Mesenchymal stem cell (in vitro differentiated cells and primary cell): ENCODE measurements around the gene PIGQ.
A peak's percentile ranks its signal among the peaks of the same experiment; 100 is the strongest.

Experiments used
- DNase-seq: peaks from one replicate; pipeline ENCODE4 v3.0.0-alpha.2; 2013
- H2AFZ ChIP-seq: one replicate; pipeline ENCODE4 v1.6.1; 2013; ENCODE audit warnings: low read depth, mild to moderate bottlenecking, control low read depth, inconsistent platforms, low read length, moderate library complexity
- H2AK5ac ChIP-seq: 2 replicates; pipeline ENCODE4 v1.6.1; 2013; ENCODE audit warnings: low read length, moderate library complexity, mild to moderate bottlenecking, inconsistent platforms; ENCODE audit not compliant: severe bottlenecking
- H2BK120ac ChIP-seq: one replicate; pipeline ENCODE4 v1.6.1; 2013; ENCODE audit warnings: low read depth, mild to moderate bottlenecking, inconsistent platforms, low read length, moderate library complexity
- H2BK12ac ChIP-seq, 2 experiments: one replicate each; pipeline ENCODE4 v1.6.1; 2013; ENCODE audit warnings: inconsistent platforms in 2 of 2, low read length in 2 of 2, mild to moderate bottlenecking in 2 of 2, moderate library complexity in 2 of 2, control low read depth in 1 of 2
- H2BK15ac ChIP-seq: one replicate; pipeline ENCODE4 v1.6.1; 2013; ENCODE audit warnings: mild to moderate bottlenecking, low read depth, inconsistent platforms; ENCODE audit not compliant: poor library complexity, severe bottlenecking
- H2BK5ac ChIP-seq: 2 replicates; pipeline ENCODE4 v1.6.1; 2013; ENCODE audit warnings: low read depth, mild to moderate bottlenecking, low read length, control low read depth, inconsistent platforms; ENCODE audit not compliant: poor library complexity, severe bottlenecking
- H3K14ac ChIP-seq, 2 experiments: one replicate each; pipeline ENCODE4 v1.6.1; 2013; ENCODE audit warnings: inconsistent platforms in 2 of 2, low read length in 2 of 2, control low read depth in 1 of 2, mild to moderate bottlenecking in 1 of 2, moderate library complexity in 1 of 2
- H3K18ac ChIP-seq, 2 experiments: one replicate each; pipeline ENCODE4 v1.6.1; 2013; ENCODE audit warnings: inconsistent platforms in 2 of 2, low read length in 2 of 2, control low read depth in 1 of 2, low read depth in 1 of 2, mild to moderate bottlenecking in 1 of 2
- H3K23ac ChIP-seq, 2 experiments: one replicate each; pipeline ENCODE4 v1.6.1; 2013; ENCODE audit warnings: inconsistent platforms in 2 of 2, low read length in 2 of 2, mild to moderate bottlenecking in 2 of 2, moderate library complexity in 2 of 2, control low read depth in 1 of 2
- H3K27ac ChIP-seq: 2 replicates; pipeline ENCODE4 v1.5.1; 2013; ENCODE audit warnings: mild to moderate bottlenecking, moderate library complexity, low read length, control low read depth, inconsistent platforms; ENCODE audit not compliant: poor library complexity, severe bottlenecking
- H3K27me3 ChIP-seq, 2 experiments: 2 replicates each; pipeline versions ENCODE4 v1.6.1 to v1.7.0; 2013; ENCODE audit warnings: low read length in 2 of 2, mild to moderate bottlenecking in 2 of 2, moderate library complexity in 2 of 2, control low read depth in 1 of 2, inconsistent platforms in 1 of 2; ENCODE audit not compliant: control insufficient read depth in 1 of 2, insufficient read depth in 1 of 2
- H3K36me3 ChIP-seq, 2 experiments: 2 replicates each; pipeline versions ENCODE4 v1.6.1 to v1.7.0; 2013; ENCODE audit warnings: low read length in 2 of 2, control low read depth in 1 of 2, inconsistent platforms in 1 of 2, low read depth in 1 of 2, mild to moderate bottlenecking in 1 of 2; ENCODE audit not compliant: insufficient read depth in 2 of 2, control insufficient read depth in 1 of 2
- H3K4ac ChIP-seq, 2 experiments: one replicate each; pipeline ENCODE4 v1.6.1; 2013; ENCODE audit warnings: inconsistent platforms in 2 of 2, low read length in 2 of 2, mild to moderate bottlenecking in 2 of 2, moderate library complexity in 2 of 2, control low read depth in 1 of 2, low read depth in 1 of 2
- H3K4me1 ChIP-seq: 2 replicates; pipeline ENCODE4 v1.6.1; 2013; ENCODE audit warnings: low read depth, low read length, control low read depth; ENCODE audit not compliant: control insufficient read depth, insufficient read depth
- H3K4me2 ChIP-seq: 2 replicates; pipeline ENCODE4 v1.6.1; 2013; ENCODE audit warnings: low read length, mild to moderate bottlenecking, inconsistent platforms; ENCODE audit not compliant: poor library complexity, severe bottlenecking
- H3K4me3 ChIP-seq, 2 experiments: 2 replicates each; pipeline versions ENCODE4 v1.5.1 to v1.7.0; 2013; ENCODE audit warnings: low read length in 2 of 2, mild to moderate bottlenecking in 2 of 2, control low read depth in 1 of 2, low read depth in 1 of 2; ENCODE audit not compliant: insufficient read depth in 1 of 2
- H3K79me1 ChIP-seq: replicated peaks from 2 replicates; pipeline ENCODE4 v1.6.1; 2013; ENCODE audit warnings: mild to moderate bottlenecking, control low read depth, low read length, inconsistent platforms; ENCODE audit not compliant: poor library complexity, severe bottlenecking
- H3K9ac ChIP-seq: 2 replicates; pipeline ENCODE4 v1.7.0; 2013; ENCODE audit warnings: mild to moderate bottlenecking, low read length, moderate library complexity
- H3K9me3 ChIP-seq: 2 replicates; pipeline ENCODE4 v1.7.0; 2013; ENCODE audit warnings: mild to moderate bottlenecking, low read length; ENCODE audit not compliant: control insufficient read depth
- H4K8ac ChIP-seq: one replicate; pipeline ENCODE4 v1.6.1; 2013; ENCODE audit warnings: inconsistent platforms, mild to moderate bottlenecking, low read length, moderate library complexity
- H4K91ac ChIP-seq: one replicate; pipeline ENCODE4 v1.6.1; 2013; ENCODE audit warnings: mild to moderate bottlenecking, low read length, inconsistent platforms
- WGBS: methylation state at CpG from one replicate; pipeline ENCODE4 v1.1.7; 2013; ENCODE audit warnings: mixed read lengths; 5-methylcytosine and 5-hydroxymethylcytosine counted together

The PIGQ gene

GRCh38 chr16:625117-625976 is 55.6 kb downstream of the PIGQ start:
- no peaks in the 10 kb centered on the region for H3K27me3 ChIP-seq
- H3K4ac ChIP-seq: no peak overlapping the region
- peaks cover 48% of the 10 kb centered on the region for H3K4me1 ChIP-seq
- peak overlapping the region; percentile 26 for H2BK15ac ChIP-seq
- no peak overlapping the region for H3K27ac ChIP-seq
- H3K36me3 ChIP-seq: peaks cover 4 to 53% of the 10 kb centered on the region in 2 experiments
- no peak overlapping the region for H3K4me3 ChIP-seq
- no peak overlapping the region for H2AK5ac ChIP-seq
- H3K14ac ChIP-seq: no peak overlapping the region
- H3K23ac ChIP-seq: no peak overlapping the region
- peak overlapping the region in 1 of 2 experiments; percentile 10 for H2BK12ac ChIP-seq
- H3K79me1 ChIP-seq: peaks cover 26% of the 10 kb centered on the region
- no peak for DNase-seq
- H4K8ac ChIP-seq: no peak overlapping the region
- H3K4me2 ChIP-seq: no peak overlapping the region
- H3K9me3 ChIP-seq: no peaks in the 10 kb centered on the region
- no peak overlapping the region for H2BK5ac ChIP-seq
- H2BK120ac ChIP-seq: no peak overlapping the region
- no peak overlapping the region for H3K9ac ChIP-seq
- H4K91ac ChIP-seq: peak overlapping the region; percentile 28
- no peak overlapping the region for H3K18ac ChIP-seq
- 96% methylated on average over 37 of the region's 37 CpGs for WGBS
- H2AFZ ChIP-seq: no peak overlapping the region

GRCh38 chr16:625977-626765 is 56.4 kb downstream of the PIGQ start:
- H3K9me3 ChIP-seq: no peaks in the 10 kb centered on the region
- H3K9ac ChIP-seq: peak overlapping the region; percentile 47
- peaks cover 4 to 50% of the 10 kb centered on the region in 2 experiments for H3K36me3 ChIP-seq
- peaks cover 56% of the 10 kb centered on the region for H3K4me1 ChIP-seq
- H3K14ac ChIP-seq: peak overlapping the region in 1 of 2 experiments; percentile 61
- WGBS: 96% methylated on average over 35 of the region's 35 CpGs
- no peak for DNase-seq
- no peak overlapping the region for H3K27ac ChIP-seq
- H4K91ac ChIP-seq: peak overlapping the region; percentile 78
- H3K18ac ChIP-seq: peak overlapping the region in 1 of 2 experiments; percentile 88
- H2BK5ac ChIP-seq: no peak overlapping the region
- no peaks in the 10 kb centered on the region for H3K27me3 ChIP-seq
- H3K4me3 ChIP-seq: no peak overlapping the region
- peaks cover 23% of the 10 kb centered on the region for H3K79me1 ChIP-seq
- H2BK12ac ChIP-seq: peak overlapping the region in 1 of 2 experiments; percentile 82
- no peak overlapping the region for H3K23ac ChIP-seq
- H4K8ac ChIP-seq: no peak overlapping the region
- peak overlapping the region; percentile 54 for H2BK120ac ChIP-seq
- peak overlapping the region; percentile 59 for H2AK5ac ChIP-seq
- peak overlapping the region in 1 of 2 experiments; percentile 17 for H3K4ac ChIP-seq
- H2BK15ac ChIP-seq: peak overlapping the region; percentile 26
- H3K4me2 ChIP-seq: no peak overlapping the region
- H2AFZ ChIP-seq: no peak overlapping the region

GRCh38 chr16:626787-627453 is 57.2 kb downstream of the PIGQ start:
- Histone ChIP-seq H3K9ac (peak overlapping the region; percentile 47), H2BK12ac (peak overlapping the region in 1 of 2 experiments; percentile 1), H4K8ac (peak overlapping the region; percentile 57), H3K4ac (peak overlapping the region in 1 of 2 experiments; percentile 1), H3K14ac (no peak overlapping the region), H3K18ac (peak overlapping the region; percentile 16 to 66), H3K27me3 (no peaks in the 10 kb centered on the region), H3K27ac (peak overlapping the region; percentile 6), H2BK5ac (no peak overlapping the region), H3K23ac (no peak overlapping the region), H3K36me3 (peaks cover 4 to 44% of the 10 kb centered on the region in 2 experiments), H3K79me1 (peaks cover 16% of the 10 kb centered on the region), H2BK15ac (no peak overlapping the region), H3K4me3 (no peak overlapping the region), H2AK5ac (no peak overlapping the region), H2AFZ (no peak overlapping the region), H3K4me1 (peaks cover 55% of the 10 kb centered on the region), H2BK120ac (no peak overlapping the region), H3K4me2 (no peak overlapping the region), H3K9me3 (no peaks in the 10 kb centered on the region), H4K91ac (peak overlapping the region; percentile 18)
- WGBS: 41% methylated on average over 29 of the region's 29 CpGs
- peak; percentile 98 for DNase-seq
